Thoracic aorta (tissue), 2 donors: ENCODE results near the gene HERC3. TPM values are rescaled to one million over a fixed set of nuclear protein-coding genes. Genes with fewer than 3 reads are reported as not detected.
A peak's percentile ranks its signal among the peaks of the same experiment; 100 is the strongest.

ENCODE experiments used
- ATAC-seq: fragments of 150-250 bp; one replicate; pipeline ENCODE4 v1.8.0; 2017; ENCODE audit warnings: low read depth; ENCODE audit not compliant: insufficient number of reproducible peaks, low FRiP score
- DNase-seq: peaks from one replicate; pipeline ENCODE4 v3.0.0-alpha.2; 2020; ENCODE audit warnings: low spot score
- H3K27ac ChIP-seq, 2 donors: fragments of 200-600 bp; sonication (generic); 1 replicate in 1 of 2; 2 replicates in 1 of 2; pipeline ENCODE4 v1.5.1; 2016; ENCODE audit warnings: mild to moderate bottlenecking in 2 of 2, moderate library complexity in 2 of 2
- H3K27me3 ChIP-seq: fragments of 200-600 bp; sonication (generic); replicated peaks from 2 replicates; pipeline ENCODE4 v1.6.0; 2016; ENCODE audit warnings: mild to moderate bottlenecking; ENCODE audit not compliant: insufficient read depth
- H3K36me3 ChIP-seq: fragments of 200-600 bp; sonication (generic); one replicate; pipeline ENCODE4 v1.5.1; 2016
- H3K4me1 ChIP-seq, 2 donors: fragments of 200-600 bp; sonication (generic); 1 replicate in 1 of 2; 2 replicates in 1 of 2; pipeline versions ENCODE4 v1.5.1 to v1.6.0; 2016; ENCODE audit warnings: low read depth in 2 of 2, mild to moderate bottlenecking in 1 of 2; ENCODE audit not compliant: control insufficient read depth in 1 of 2
- H3K4me3 ChIP-seq: fragments of 200-600 bp; sonication (generic); 2 replicates; pipeline ENCODE4 v1.5.1; 2016; ENCODE audit warnings: mild to moderate bottlenecking
- H3K9me3 ChIP-seq: fragments of 200-600 bp; sonication (generic); 2 replicates; pipeline ENCODE4 v1.5.1; 2016
- total RNA-seq, 2 donors: library from RNA; depleted of rRNA; stranded (reverse); fragments of >200 nt; gene quantifications; one replicate each; pipeline versions ENCODE4 v1.1.0 to v1.2.3, GENCODE V29; 2016
- TF ChIP-seq, protein P1 (sequence below): fragments of 200-600 bp; sonication (generic); IDR thresholded peaks from one replicate; pipeline ENCODE4 v1.5.1; 2019; ENCODE audit warnings: antibody characterized with exemption

Gene HERC3
- total RNA-seq, 2 donors from 2014 or later = 34.5 to 51.4 TPM

DNA sequence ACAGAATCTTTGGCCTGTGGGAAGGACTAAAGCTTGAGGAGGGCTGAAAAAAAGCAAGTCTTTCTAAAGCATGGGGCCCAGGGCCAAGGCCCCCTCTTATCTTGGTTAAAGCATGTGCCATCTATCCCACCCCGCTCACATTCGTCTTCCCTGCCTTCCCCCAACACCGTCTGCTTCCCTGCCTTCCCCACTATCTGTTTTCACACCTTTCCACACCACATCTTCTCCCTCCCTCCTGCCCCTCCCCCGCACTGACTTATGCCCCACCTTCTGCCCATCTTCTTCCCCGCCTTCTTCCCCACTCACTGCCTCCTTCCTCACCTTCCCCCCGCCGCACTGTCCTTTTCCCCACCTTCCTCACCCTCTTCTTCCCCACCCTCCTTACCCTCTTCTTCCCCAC, 106.2 kb downstream of the HERC3 start:
- ATAC-seq (no peak), DNase-seq (no peak)
- Histone ChIP-seq H3K4me3 (no peak overlapping the region), H3K4me1 (no peaks in the 10 kb centered on the region), H3K27me3 (no peaks in the 10 kb centered on the region), H3K27ac (peak overlapping the region in 1 of 2 donors; percentile 54), H3K9me3 (no peaks in the 10 kb centered on the region), H3K36me3 (no peaks in the 10 kb centered on the region)
- TF ChIP-seq, protein P1, sequence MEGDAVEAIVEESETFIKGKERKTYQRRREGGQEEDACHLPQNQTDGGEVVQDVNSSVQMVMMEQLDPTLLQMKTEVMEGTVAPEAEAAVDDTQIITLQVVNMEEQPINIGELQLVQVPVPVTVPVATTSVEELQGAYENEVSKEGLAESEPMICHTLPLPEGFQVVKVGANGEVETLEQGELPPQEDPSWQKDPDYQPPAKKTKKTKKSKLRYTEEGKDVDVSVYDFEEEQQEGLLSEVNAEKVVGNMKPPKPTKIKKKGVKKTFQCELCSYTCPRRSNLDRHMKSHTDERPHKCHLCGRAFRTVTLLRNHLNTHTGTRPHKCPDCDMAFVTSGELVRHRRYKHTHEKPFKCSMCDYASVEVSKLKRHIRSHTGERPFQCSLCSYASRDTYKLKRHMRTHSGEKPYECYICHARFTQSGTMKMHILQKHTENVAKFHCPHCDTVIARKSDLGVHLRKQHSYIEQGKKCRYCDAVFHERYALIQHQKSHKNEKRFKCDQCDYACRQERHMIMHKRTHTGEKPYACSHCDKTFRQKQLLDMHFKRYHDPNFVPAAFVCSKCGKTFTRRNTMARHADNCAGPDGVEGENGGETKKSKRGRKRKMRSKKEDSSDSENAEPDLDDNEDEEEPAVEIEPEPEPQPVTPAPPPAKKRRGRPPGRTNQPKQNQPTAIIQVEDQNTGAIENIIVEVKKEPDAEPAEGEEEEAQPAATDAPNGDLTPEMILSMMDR = no peak

DNA sequence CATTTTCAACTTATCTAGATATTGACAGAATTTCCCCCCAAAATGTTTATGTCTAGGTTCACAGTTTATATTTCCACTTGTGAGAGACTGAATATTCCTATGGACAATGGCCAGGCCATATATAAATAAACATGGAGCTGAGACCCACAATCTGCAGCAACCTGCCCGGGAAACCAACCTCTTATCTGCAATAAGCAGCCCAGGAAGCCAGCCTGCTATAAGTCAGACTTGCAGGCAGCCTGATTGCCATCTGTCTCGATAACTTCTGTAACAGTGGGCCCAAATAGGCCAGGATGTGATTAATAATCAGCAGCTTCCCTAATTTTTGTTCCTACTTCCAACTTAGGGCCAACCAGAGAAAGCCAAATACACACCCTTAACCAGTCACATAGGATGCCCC, 110.5 kb downstream of the HERC3 start:
- peaks cover 8% of the 10 kb centered on the region for H3K36me3 ChIP-seq
- H3K27ac ChIP-seq = no peak overlapping the region
- no peaks in the 10 kb centered on the region for H3K9me3 ChIP-seq
- no peak overlapping the region for H3K4me3 ChIP-seq
- ATAC-seq = no peak
- peaks cover 5 to 19% of the 10 kb centered on the region in 2 donors for H3K4me1 ChIP-seq
- no peak for DNase-seq
- TF ChIP-seq, protein P1 = no peak
- no peaks in the 10 kb centered on the region for H3K27me3 ChIP-seq

DNA sequence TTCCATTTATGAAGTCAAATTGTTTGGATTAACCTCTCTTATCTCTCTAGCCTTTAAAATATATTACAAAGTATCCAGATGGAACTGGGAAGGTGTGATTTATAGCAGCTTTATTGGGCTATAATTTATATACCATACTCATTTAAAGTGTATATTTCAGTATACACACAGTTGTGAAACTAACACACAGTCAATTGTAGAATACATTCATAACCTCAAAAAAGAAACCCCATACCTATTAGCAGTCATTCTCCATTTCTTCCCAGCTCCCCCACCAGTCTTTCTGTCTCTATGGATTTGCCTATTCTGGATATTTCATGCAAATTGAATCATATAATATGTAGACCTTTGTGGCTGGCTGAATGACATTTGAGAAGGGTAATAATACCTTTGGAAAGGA, 112.9 kb downstream of the HERC3 start:
- Histone ChIP-seq H3K36me3 (peaks cover 8% of the 10 kb centered on the region), H3K4me3 (no peak overlapping the region), H3K9me3 (no peaks in the 10 kb centered on the region), H3K27ac (peak overlapping the region in 1 of 2 donors; percentile 82), H3K4me1 (peaks cover 5 to 19% of the 10 kb centered on the region in 2 donors), H3K27me3 (no peaks in the 10 kb centered on the region)
- DNase-seq (no peak), ATAC-seq (no peak)
- TF ChIP-seq, protein P1 = no peak

DNA sequence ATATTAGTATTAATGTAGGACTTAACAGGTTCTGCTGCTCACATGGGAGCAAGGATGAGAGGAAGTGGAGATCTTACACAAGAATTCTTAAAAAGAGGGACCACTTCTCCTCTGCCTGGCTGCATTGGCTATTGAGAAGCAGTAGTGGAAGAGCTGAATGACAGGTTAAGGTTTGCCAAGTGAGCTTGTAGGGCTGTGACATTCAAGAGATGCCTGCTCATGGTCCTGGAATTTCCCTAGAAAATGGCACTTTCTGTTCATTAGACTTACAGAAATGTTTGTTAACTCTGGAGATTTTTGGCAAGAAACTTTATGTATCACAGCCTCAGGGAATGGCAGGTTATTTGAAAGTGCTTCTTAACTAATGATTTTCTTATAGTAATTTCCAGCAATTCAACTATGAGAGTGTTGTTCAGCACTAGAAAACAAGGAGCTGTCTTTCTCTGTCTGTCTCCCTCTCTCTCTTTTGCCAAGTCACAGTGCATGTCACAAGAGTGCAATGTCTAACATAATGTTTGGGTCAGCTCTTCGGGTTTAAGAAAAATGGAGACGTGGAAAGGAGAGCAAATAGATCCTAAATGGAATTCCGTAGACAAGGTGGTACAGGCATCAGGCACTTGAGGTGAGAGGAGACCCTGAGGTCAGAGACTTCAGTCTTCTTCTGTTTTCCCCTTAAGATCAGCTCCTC, 113.7 kb downstream of the HERC3 start:
- no peak overlapping the region for H3K4me3 ChIP-seq
- H3K27me3 ChIP-seq = no peaks in the 10 kb centered on the region
- DNase-seq = no peak
- no peak for ATAC-seq
- no peaks in the 10 kb centered on the region for H3K9me3 ChIP-seq
- TF ChIP-seq, protein P1 = no peak
- H3K36me3 ChIP-seq = peaks cover 11% of the 10 kb centered on the region
- H3K4me1 ChIP-seq = peaks cover 5 to 19% of the 10 kb centered on the region in 2 donors
- H3K27ac ChIP-seq = peak overlapping the region; percentile 14 to 82

DNA sequence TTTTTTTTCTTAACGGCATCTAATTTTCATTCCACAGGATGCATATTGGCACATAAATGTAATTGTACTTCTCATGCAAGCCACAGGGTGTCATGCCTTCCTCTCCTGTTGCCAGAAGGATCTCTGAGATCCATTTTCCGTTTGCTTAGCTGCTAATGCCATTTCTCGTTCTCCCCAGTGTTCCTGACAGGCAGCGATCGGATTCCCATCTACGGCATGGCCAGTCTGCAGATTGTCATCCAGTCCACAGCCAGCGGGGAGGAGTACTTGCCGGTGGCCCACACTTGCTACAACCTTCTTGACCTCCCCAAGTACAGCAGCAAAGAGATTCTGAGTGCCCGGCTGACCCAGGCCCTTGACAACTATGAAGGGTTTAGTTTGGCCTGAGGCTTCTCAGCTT, 114.3 kb downstream of the HERC3 start:
- DNase-seq (no peak), ATAC-seq (peak; percentile 89)
- Histone ChIP-seq H3K4me1 (peaks cover 5 to 19% of the 10 kb centered on the region in 2 donors), H3K27me3 (no peaks in the 10 kb centered on the region), H3K4me3 (peak overlapping the region; percentile 54), H3K36me3 (peaks cover 14% of the 10 kb centered on the region), H3K9me3 (no peaks in the 10 kb centered on the region), H3K27ac (peak overlapping the region; percentile 14 to 82)
- TF ChIP-seq, protein P1 = peak; percentile 70
